Progenitor cell of endocrine pancreas (in vitro differentiated cells): Measurements from ENCODE around the gene HSD17B11. TPM values are rescaled to one million over a fixed set of nuclear protein-coding genes. Genes with fewer than 3 reads are reported as not detected.

Source experiments
- DNase-seq: peaks from one replicate; pipeline ENCODE4 v3.0.0; 2021; ENCODE audit warnings: low spot score; ENCODE audit not compliant: unreplicated experiment
- H3K27ac Mint-ChIP-seq: 2 replicates; pipeline ENCODE4 v1.8.0; 2021; ENCODE audit warnings: mild to moderate bottlenecking, moderate library complexity, mixed read lengths
- H3K27me3 Mint-ChIP-seq: 2 replicates; pipeline ENCODE4 v1.8.0; 2021; ENCODE audit warnings: mixed read lengths
- H3K36me3 Mint-ChIP-seq: 2 replicates; pipeline ENCODE4 v1.8.0; 2022; ENCODE audit warnings: mixed read lengths; ENCODE audit not compliant: insufficient read depth
- H3K4me1 Mint-ChIP-seq: 2 replicates; pipeline ENCODE4 v1.8.0; 2021; ENCODE audit warnings: low read depth, mixed read lengths
- H3K4me3 Mint-ChIP-seq: 2 replicates; pipeline ENCODE4 v1.8.0; 2021; ENCODE audit warnings: low read depth, mild to moderate bottlenecking, moderate library complexity, mixed read lengths
- H3K9me3 Mint-ChIP-seq: 2 replicates; pipeline ENCODE4 v1.8.0; 2021; ENCODE audit warnings: low read depth, mixed read lengths
- total RNA-seq: library from RNA; stranded (reverse); gene quantifications from 2 replicates; pipeline ENCODE4 v1.2.1, GENCODE V29; 2021
- TF ChIP-seq, protein P1 (sequence below): fragments of 200-600 bp; sonication (generic); IDR thresholded peaks from one replicate; pipeline ENCODE4 v1.5.0; 2021; ENCODE audit warnings: antibody characterized with exemption, mild to moderate bottlenecking; ENCODE audit not compliant: unreplicated experiment

HSD17B11 gene
- total RNA-seq, 1 donor from 2014 or later = 28.2 TPM

DNA sequence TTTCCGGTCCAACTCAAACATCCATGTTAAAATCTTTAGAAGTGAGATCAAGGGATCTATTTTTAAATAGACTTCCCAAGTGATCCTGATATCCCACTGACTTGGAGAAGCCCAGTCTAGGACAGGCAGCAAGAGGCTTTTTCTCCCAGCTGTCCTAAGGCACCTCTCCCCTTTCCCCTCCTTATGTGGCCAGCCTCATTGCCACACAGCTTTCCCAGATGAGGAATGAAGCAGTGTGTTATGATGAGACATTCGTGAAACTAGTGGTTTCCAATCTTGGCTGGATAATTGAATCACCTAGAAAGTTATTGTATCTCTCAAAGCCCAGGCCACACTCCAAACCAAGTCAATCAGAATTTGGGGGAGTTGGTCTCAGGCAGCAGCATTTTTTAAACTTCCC is 51.5 kb downstream of the HSD17B11 start:
- Mint-ChIP-seq H3K9me3 (peaks cover 4% of the 10 kb centered on the region), H3K4me3 (no peak overlapping the region), H3K27ac (no peak overlapping the region), H3K27me3 (no peaks in the 10 kb centered on the region), H3K4me1 (peaks cover 2% of the 10 kb centered on the region), H3K36me3 (peaks cover 29% of the 10 kb centered on the region)
- DNase-seq = no peak
- TF ChIP-seq, protein P1, sequence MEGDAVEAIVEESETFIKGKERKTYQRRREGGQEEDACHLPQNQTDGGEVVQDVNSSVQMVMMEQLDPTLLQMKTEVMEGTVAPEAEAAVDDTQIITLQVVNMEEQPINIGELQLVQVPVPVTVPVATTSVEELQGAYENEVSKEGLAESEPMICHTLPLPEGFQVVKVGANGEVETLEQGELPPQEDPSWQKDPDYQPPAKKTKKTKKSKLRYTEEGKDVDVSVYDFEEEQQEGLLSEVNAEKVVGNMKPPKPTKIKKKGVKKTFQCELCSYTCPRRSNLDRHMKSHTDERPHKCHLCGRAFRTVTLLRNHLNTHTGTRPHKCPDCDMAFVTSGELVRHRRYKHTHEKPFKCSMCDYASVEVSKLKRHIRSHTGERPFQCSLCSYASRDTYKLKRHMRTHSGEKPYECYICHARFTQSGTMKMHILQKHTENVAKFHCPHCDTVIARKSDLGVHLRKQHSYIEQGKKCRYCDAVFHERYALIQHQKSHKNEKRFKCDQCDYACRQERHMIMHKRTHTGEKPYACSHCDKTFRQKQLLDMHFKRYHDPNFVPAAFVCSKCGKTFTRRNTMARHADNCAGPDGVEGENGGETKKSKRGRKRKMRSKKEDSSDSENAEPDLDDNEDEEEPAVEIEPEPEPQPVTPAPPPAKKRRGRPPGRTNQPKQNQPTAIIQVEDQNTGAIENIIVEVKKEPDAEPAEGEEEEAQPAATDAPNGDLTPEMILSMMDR = no peak

DNA sequence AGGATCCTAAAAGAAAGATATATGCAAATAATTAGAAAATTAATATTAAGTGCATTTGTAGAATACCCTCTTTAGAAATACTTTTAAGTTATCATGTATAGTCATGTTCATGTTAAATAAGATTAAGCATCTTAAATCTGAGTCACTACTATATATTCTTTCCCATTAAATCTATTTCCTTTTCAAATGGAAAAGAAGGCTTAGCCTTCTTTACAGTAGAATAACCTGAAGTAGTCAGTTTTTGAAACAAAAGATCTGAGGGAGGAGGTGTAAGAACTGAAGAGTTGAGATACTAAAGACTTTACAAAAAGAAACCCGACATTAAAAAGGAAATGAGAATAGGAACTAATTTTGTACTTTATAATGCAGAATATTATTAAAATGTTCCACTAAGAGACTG is 53.6 kb downstream of the HSD17B11 start:
- TF ChIP-seq, protein P1 = no peak
- H3K4me1 Mint-ChIP-seq = no peaks in the 10 kb centered on the region
- H3K4me3 Mint-ChIP-seq = no peak overlapping the region
- DNase-seq = no peak
- H3K9me3 Mint-ChIP-seq = peaks cover 16% of the 10 kb centered on the region
- H3K27me3 Mint-ChIP-seq = no peaks in the 10 kb centered on the region
- peaks cover 37% of the 10 kb centered on the region for H3K36me3 Mint-ChIP-seq
- H3K27ac Mint-ChIP-seq = no peak overlapping the region

DNA sequence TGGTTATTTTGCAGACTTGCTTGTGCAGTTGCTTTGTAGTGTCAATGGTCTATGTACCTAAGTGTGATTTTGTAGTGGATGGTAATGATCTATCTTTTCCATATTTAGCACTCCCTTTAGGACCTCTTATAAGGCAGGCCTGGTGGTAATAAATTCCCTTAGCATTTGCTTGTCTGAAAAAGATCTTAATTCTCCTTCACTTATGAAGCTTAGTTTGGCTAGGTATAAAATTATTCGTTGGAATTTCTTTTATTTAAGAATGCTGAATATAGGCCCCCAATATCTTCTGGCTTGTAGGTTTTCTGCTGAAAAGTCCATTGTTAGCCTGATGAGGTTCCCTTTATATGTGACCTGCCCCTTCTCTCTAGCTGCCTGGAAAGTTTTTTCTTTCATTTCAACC is 57.7 kb downstream of the HSD17B11 start:
- no peak for DNase-seq
- Mint-ChIP-seq H3K9me3 (peaks cover 35% of the 10 kb centered on the region), H3K36me3 (peaks cover 35% of the 10 kb centered on the region), H3K27me3 (no peaks in the 10 kb centered on the region), H3K4me1 (no peaks in the 10 kb centered on the region), H3K27ac (no peak overlapping the region), H3K4me3 (no peak overlapping the region)
- TF ChIP-seq, protein P1 = no peak

DNA sequence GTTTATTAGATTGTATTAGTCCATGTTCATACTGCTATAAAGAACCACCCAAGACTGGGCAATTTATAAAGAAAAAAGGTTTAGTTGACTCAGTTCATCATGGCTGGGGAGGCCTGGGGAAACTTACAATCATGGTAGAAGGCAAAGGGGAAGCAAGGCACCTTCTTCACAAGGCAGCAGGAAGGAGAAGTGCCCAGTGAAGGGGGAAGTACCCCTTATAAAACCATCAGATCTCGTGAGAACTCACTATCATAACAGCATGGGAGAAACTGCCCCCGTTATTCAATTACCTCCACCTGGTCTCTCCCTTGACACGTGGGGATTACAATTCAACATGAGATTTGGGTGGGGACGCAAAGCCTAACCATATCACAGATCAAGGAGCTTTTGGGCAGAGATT is 60.2 kb downstream of the HSD17B11 start:
- H3K27ac Mint-ChIP-seq = no peak overlapping the region
- peaks cover 29% of the 10 kb centered on the region for H3K36me3 Mint-ChIP-seq
- peaks cover 35% of the 10 kb centered on the region for H3K9me3 Mint-ChIP-seq
- H3K27me3 Mint-ChIP-seq = no peaks in the 10 kb centered on the region
- H3K4me3 Mint-ChIP-seq = no peak overlapping the region
- no peaks in the 10 kb centered on the region for H3K4me1 Mint-ChIP-seq
- DNase-seq = no peak
- TF ChIP-seq, protein P1 = no peak

DNA sequence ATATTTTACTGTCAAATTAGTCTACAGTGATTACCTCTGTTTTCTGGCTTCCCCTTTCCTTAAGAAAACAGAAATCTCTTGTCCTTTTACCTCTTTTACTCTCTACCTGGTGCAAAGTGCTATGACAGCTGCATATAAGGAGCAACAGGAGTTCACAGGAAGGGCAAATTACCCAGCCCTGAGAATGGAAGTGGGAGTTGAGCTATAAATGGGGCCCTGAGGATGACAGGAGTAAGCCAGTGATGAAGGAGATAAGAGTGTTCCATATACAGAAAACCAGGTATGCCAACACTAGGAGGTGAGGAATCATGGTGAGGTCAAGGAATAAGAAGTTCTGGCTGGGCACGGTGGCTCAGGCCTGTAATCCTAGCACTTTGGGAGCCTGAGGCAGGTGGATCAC is 63.9 kb downstream of the HSD17B11 start:
- no peak overlapping the region for H3K4me3 Mint-ChIP-seq
- no peak for DNase-seq
- no peak overlapping the region for H3K27ac Mint-ChIP-seq
- H3K9me3 Mint-ChIP-seq = peaks cover 17% of the 10 kb centered on the region
- H3K4me1 Mint-ChIP-seq = peaks cover 4% of the 10 kb centered on the region
- TF ChIP-seq, protein P1 = no peak
- no peaks in the 10 kb centered on the region for H3K27me3 Mint-ChIP-seq
- H3K36me3 Mint-ChIP-seq = peaks cover 4% of the 10 kb centered on the region
